Measurements from ENCODE around the gene ZNF335. TPM values are rescaled to one million over a fixed set of nuclear protein-coding genes. Genes with fewer than 3 reads are reported as not detected.
"Not testable (repeated sequence)": the region's sequence is repeated elsewhere in the genome, so short reads cannot be mapped to it uniquely, and the experiment has no call there.

The ZNF335 gene
- total and polyA plus RNA-seq, 2 experiments from 2014 or later = 12.6 to 14.9 TPM

DNA sequence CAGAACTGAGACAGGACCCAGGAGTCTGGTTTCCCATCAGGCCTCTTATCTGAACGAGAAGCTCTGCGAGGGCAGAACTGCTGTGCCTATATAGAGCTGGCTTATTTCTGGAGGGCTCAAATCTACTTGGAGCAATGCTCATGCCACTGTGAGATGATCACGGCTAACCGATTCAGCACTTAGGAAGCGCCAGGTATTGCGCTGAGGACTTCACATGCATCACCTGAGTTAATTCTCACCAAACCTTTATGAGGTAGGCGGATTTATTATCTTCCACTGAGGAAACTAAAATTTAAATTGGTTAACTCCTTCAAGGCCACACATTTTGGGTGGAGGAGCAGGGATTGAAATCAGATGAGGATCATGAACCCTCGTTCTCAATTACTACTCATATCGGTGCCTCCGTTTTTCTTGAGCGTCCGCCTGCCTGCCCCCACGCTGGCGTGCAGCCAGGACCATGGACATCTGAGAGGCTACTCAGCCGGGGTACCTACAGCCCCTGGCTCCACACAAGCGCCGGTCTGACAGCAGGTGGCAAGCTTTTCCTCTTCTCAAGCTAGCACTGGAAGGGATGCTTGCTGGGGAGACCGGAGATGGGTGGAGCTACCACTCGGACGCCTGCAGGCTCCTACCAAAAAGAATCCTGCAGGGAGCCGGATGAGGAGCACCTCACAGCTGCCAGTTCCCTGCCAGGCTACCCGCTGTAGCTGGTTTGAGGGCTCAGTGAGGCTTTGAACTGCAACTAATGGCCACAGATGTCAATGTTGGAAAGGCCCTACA, 38.5 kb downstream of the ZNF335 start:
- Histone ChIP-seq H3K9me2 (replicated peaks; ENCODE audit: insufficient read depth) (no peaks in the 10 kb centered on the region), H3K27ac (peak overlapping the region; percentile 100), H2AFZ (no peak overlapping the region), H3K4me3 (peak overlapping the region; percentile 80), H3K4me1 (ENCODE audit: insufficient read depth) (peaks cover 16% of the 10 kb centered on the region), H3K79me2 (peaks cover 48% of the 10 kb centered on the region), H3K4me2 (peak overlapping the region; percentile 89), H3K36me3 (replicated peaks; ENCODE audit: insufficient read depth, low read depth) (no peaks in the 10 kb centered on the region), H3K9me3 (ENCODE audit: low read depth) (no peaks in the 10 kb centered on the region), H4K20me1 (ENCODE audit: insufficient read depth, poor library complexity, severe bottlenecking) (no peaks in the 10 kb centered on the region), H3K27me3 (no peaks in the 10 kb centered on the region)
- 21% methylated on average over 22 of the region's 22 CpGs for WGBS (ENCODE audit: low lambda C conversion rate, missing lambda C conversion rate)
- TF ChIP-seq EZH2 (IDR thresholded peaks at IDR 0.05; ENCODE audit: borderline replicate concordance) (no peak), EZH2phosphoT487 (IDR thresholded peaks at IDR 0.05; ENCODE audit: low read depth, severe bottlenecking, unreplicated experiment) (no peak)
- TF ChIP-seq, protein P1, sequence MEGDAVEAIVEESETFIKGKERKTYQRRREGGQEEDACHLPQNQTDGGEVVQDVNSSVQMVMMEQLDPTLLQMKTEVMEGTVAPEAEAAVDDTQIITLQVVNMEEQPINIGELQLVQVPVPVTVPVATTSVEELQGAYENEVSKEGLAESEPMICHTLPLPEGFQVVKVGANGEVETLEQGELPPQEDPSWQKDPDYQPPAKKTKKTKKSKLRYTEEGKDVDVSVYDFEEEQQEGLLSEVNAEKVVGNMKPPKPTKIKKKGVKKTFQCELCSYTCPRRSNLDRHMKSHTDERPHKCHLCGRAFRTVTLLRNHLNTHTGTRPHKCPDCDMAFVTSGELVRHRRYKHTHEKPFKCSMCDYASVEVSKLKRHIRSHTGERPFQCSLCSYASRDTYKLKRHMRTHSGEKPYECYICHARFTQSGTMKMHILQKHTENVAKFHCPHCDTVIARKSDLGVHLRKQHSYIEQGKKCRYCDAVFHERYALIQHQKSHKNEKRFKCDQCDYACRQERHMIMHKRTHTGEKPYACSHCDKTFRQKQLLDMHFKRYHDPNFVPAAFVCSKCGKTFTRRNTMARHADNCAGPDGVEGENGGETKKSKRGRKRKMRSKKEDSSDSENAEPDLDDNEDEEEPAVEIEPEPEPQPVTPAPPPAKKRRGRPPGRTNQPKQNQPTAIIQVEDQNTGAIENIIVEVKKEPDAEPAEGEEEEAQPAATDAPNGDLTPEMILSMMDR (IDR thresholded peaks at IDR 0.05; ENCODE audit: poor library complexity) = peak; percentile 48
- peak; percentile 89 for DNase-seq (ENCODE audit: low spot score)

DNA sequence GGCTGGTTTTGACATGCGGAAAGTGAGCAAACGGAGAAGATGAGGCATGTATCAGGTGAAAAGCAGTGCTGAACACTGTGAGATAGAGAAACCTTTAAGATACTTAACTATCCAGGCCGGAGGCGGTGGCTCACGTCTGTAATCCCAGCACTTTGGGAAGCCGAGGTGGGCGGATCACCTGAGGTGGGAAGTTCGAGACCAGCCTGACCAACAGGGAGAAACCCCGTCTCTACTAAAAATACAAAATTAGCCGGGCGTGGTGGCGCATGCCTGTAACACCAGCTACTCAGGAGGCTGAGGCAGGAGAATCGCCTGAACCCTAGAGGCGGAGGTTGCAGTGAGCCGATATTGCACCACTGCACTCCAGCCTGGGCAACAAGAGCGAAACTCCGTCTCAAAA, 40.3 kb downstream of the ZNF335 start:
- H3K9me3 ChIP-seq (ENCODE audit: low read depth); H3K9me2 ChIP-seq (replicated peaks; ENCODE audit: insufficient read depth); H4K20me1 ChIP-seq (ENCODE audit: insufficient read depth, poor library complexity, severe bottlenecking); DNase-seq (ENCODE audit: low spot score); H3K4me3 ChIP-seq; H3K36me3 ChIP-seq (replicated peaks; ENCODE audit: insufficient read depth, low read depth); H2AFZ ChIP-seq; H3K27me3 ChIP-seq: not testable (repeated sequence)
- Histone ChIP-seq H3K4me2 (peak overlapping the region; percentile 89), H3K4me1 (ENCODE audit: insufficient read depth) (peaks cover 20% of the 10 kb centered on the region), H3K27ac (peak overlapping the region; percentile 100), H3K79me2 (peaks cover 30% of the 10 kb centered on the region)
- WGBS (ENCODE audit: low lambda C conversion rate, missing lambda C conversion rate) = 86% methylated on average over 17 of the region's 17 CpGs

DNA sequence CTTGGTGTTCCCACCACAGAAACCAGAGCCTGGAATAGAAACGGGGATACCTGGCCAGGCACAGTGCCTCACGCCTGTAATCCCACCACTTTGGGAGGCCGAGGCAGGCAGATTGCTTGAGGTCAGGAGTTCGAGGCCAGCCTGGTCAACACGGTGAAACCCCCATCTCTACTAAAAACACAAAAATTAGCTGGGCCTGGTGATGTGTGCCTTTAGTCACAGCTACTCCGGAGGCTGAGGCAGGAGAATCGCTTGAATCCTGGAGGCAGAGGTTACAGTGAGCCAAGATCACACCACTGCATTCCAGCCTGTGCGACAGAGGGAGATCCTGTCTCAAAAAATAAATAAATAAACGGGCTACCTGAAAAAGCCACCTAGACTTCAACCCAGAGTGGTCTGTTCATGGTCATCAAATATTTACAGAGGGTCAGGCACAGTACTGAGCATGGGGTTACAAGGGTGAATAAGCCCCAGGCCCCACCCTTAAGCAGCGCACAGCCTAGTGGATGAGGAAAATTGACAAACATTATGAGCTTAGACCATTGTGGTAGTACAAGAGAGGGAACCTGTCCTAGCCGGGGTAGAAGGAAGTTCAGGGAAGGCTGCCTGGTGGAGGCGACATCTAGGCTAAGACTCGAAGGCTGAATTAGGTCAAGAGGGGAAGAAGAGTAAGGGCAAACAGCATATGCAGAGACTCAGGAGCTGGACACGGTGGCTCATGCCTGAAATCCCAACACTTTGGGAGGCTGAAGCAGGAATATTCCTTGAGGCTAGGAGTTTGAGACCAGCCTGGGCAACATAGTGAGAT, 44.7 kb downstream of the ZNF335 start:
- Histone ChIP-seq H3K4me3 (no peak overlapping the region), H3K9me2 (replicated peaks; ENCODE audit: insufficient read depth) (no peaks in the 10 kb centered on the region), H3K4me2 (no peak overlapping the region), H3K27me3 (no peaks in the 10 kb centered on the region), H3K36me3 (replicated peaks; ENCODE audit: insufficient read depth, low read depth) (no peaks in the 10 kb centered on the region), H3K79me2 (peaks cover under 1% of the 10 kb centered on the region), H3K4me1 (ENCODE audit: insufficient read depth) (peaks cover 18% of the 10 kb centered on the region), H4K20me1 (ENCODE audit: insufficient read depth, poor library complexity, severe bottlenecking) (no peaks in the 10 kb centered on the region), H3K27ac (peak overlapping the region; percentile 84), H2AFZ (no peak overlapping the region), H3K9me3 (ENCODE audit: low read depth) (no peaks in the 10 kb centered on the region)
- WGBS (ENCODE audit: low lambda C conversion rate, missing lambda C conversion rate) = 73% methylated on average over 14 of the region's 14 CpGs
- TF ChIP-seq EZH2phosphoT487 (IDR thresholded peaks at IDR 0.05; ENCODE audit: low read depth, severe bottlenecking, unreplicated experiment) (no peak), EZH2 (IDR thresholded peaks at IDR 0.05; ENCODE audit: borderline replicate concordance) (no peak)
- TF ChIP-seq, protein P1 (IDR thresholded peaks at IDR 0.05; ENCODE audit: poor library complexity) = no peak
- DNase-seq (ENCODE audit: low spot score) = no peak

DNA sequence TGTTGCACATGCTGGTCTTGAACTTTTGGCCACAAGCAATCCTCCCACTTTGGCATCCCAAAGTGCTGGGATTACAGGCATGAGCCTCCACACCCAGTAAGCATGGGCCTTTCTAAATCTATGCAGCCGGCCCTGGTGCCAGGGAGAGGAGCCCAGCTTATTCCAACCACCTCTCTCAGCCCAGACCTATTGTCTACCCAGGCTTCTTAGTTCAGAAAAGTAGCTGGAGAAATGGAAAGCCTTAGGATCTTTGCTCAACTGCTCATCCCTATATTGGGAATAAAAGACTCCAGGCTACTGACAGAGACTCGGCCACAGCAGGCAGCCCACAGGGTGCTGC, 45.3 kb downstream of the ZNF335 start:
- H3K9me3 ChIP-seq (ENCODE audit: low read depth) = no peaks in the 10 kb centered on the region
- no peaks in the 10 kb centered on the region for H3K9me2 ChIP-seq (replicated peaks; ENCODE audit: insufficient read depth)
- DNase-seq (ENCODE audit: low spot score) = no peak
- no peaks in the 10 kb centered on the region for H3K36me3 ChIP-seq (replicated peaks; ENCODE audit: insufficient read depth, low read depth)
- H3K4me1 ChIP-seq (ENCODE audit: insufficient read depth) = peaks cover 24% of the 10 kb centered on the region
- no peaks in the 10 kb centered on the region for H3K27me3 ChIP-seq
- no peak overlapping the region for H2AFZ ChIP-seq
- TF ChIP-seq, protein P1 (IDR thresholded peaks at IDR 0.05; ENCODE audit: poor library complexity) = no peak
- TF ChIP-seq EZH2phosphoT487 (IDR thresholded peaks at IDR 0.05; ENCODE audit: low read depth, severe bottlenecking, unreplicated experiment) (no peak), EZH2 (IDR thresholded peaks at IDR 0.05; ENCODE audit: borderline replicate concordance) (no peak)
- H3K27ac ChIP-seq = peak overlapping the region; percentile 84
- H4K20me1 ChIP-seq (ENCODE audit: insufficient read depth, poor library complexity, severe bottlenecking) = no peaks in the 10 kb centered on the region
- no peaks in the 10 kb centered on the region for H3K79me2 ChIP-seq
- H3K4me3 ChIP-seq = no peak overlapping the region
- WGBS (ENCODE audit: low lambda C conversion rate, missing lambda C conversion rate) = 94% methylated on average over 2 of the region's 2 CpGs
- no peak overlapping the region for H3K4me2 ChIP-seq
